IPS DF 4.7 (cell line): ENCODE data around the gene DLEC1.
"Not testable (repeated sequence)": the region's sequence is repeated elsewhere in the genome, so short reads cannot be mapped to it uniquely, and the experiment has no call there.

Experiments
- DNase-seq: peaks from one replicate; pipeline ENCODE4 v3.0.0-alpha.2; 2013; ENCODE audit warnings: low spot score; ENCODE audit errors: extremely low read depth

The DLEC1 gene

DNA sequence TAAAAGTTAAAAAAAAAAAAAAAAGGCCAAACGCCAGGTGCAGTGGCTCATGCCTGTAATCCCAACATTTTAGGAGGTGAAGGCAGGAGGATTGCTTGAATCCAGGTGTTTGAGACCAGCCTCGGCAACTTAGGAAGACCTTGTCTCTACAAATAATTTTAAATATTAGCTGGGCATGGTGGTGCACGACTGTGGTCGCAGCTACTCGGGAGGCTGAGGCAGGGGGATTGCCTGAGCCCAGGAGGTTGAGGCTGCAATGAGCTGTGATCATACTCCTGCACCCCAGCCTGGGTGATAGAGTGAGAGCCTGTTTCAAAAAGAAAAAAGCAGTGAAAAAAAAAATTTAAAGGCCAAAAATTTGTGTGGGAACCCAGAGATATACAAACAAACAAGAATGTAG is 2.7 kb upstream of the DLEC1 start:
- no peak for DNase-seq

DNA sequence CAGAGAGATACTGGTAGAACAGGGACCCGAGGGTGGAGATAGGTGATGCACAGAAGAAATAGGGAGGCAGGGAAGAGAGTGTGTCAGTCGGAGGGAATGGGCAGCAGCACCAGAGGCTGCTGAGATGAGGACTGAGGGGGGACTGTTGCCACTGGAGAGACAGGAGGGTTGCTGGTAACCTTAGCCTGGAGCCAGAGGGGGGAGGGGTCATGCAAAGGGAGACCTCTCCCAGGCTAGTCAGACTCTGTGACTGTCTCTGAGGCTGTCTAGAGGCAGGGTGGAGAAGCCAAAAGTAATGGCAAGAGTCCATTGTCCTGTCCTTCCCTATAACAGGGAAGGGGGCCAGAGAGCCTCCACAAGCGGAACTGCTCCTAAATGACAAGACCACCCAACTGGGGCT is 2.1 kb upstream of the DLEC1 start:
- DNase-seq: no peak

DNA sequence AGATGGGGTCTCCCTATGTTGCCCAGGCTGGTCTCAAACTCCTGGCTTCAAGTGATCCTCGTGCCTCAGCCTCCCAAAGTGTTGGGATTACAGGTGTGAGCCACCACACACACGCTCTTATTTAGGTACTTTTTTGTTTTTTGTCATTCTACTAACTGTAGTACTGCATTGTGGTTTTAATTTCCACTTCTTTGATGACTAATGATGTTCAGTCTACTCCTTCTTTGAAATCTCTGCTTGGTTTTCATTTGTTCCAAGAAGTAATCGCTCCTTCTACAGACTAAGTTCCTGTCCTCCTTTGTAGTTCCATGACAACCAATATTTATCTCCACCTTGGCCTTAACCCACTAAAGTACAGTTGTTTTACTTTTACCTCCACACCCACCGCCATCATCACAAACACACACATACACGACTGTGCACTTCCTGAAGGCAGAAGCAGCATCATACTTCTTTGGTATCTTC is 529 bp upstream of the DLEC1 start:
- no peak for DNase-seq

DNA sequence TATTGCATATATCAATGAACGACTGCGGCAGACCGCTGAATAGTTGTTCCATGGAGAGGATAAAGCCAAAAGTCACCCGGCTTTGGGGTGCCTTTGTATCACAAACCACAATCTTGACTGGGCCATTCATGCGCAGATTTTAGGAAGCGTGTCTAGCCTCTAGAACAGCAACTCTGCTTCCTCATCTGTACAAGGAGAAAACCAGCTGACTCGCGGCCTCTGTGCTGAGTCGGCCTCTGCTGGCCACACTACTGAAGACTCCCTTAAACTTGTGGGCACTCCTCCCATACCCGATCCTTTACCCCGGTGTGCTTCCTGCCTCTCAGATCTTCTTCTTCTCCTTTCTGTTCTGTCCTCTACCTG is 872 bp downstream of the DLEC1 start:
- DNase-seq: no peak

DNA sequence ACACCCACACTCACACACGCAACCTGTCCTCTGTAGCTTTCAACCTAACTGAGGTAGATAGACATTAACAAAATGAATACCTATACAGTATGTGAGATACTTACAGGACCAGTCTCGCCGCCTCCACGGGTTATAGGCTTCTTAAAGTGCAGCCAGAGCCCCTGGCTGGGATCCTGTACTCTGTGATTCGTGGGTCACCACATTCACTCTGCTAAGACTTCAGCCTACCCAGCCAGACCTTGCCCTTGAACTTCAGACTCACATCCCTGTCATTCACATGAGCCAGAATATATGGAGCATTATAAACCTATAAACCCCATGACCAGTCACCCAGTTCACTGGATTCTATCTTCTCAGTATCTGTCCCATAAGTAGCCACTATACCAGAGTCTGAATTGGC is 1.4 kb downstream of the DLEC1 start:
- no peak for DNase-seq

DNA sequence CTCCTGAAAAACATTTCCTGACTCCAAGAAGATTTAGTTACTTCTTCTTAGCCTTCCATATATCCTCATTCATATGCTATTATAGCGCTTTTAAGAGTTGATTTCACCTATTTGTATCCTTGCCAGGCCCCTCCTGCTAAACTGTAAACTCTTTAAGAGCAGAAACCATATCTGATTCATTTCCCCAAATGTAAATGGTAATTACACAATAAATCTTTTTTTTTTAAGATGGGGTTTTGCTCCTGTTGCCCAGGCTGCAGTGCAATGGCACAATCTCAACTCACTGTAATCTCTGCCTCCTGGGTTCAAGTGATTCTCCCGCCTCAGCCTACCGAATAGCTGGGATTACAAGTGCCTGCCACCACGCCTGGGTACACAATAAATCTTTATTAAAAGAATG is 4.5 kb downstream of the DLEC1 start:
- DNase-seq: no peak

DNA sequence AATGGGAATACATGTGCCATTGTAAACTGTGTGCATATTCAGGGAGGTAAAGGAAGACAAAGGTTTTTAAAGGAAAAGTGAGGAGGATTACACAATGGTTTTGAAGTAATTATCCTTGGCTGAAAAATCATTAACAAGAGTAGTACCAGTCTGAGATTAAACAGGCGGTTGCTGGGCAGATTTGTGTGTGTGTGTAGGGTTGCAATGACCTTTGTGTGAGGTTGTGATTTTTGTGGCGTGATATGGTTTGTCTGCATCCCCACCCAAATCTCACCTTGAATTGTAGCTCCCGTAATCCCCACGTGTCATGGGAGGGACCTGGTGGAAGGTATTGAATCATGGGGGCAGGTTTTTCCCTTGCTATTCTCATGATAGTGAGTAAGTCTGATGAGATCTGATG is 7.0 kb downstream of the DLEC1 start:
- DNase-seq: no peak

DNA sequence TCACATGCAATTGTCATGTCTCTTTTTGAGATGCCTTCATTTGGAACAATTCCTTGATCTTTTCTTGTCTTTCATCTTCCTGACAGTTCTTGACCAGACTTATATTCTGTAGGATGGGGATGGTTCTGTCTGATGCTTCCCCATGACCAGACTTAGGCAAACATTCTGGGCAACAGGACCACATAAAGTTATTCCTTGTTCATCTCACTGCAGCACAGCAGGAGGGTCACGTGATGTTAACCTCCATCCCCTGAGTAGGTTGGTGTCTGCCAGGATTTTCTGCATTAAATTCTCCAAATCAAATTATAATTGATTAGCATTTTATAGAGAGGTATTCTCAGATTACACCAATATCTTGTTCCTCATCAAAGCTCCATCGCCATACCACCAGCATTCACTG is 7.8 kb downstream of the DLEC1 start:
- no peak for DNase-seq

DNA sequence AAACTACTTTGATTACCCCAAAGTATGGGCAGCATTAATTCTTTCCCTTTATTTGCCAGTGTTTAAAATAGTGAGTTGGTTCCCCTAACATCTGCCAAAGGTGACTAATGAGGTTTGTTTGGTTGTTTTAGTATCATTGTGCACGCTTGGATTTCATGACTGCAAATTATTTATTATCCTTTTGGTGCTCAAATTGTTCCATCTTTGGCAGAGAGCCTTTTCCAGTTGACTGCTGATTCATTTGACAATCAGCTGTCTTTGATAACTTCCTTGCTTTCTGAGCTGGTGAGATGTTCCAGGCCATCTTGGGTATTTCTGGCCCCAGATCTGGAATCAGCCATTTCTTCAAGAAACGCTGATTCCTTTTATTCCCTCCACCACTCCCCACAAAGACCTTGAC is 8.9 kb downstream of the DLEC1 start:
- DNase-seq: no peak

DNA sequence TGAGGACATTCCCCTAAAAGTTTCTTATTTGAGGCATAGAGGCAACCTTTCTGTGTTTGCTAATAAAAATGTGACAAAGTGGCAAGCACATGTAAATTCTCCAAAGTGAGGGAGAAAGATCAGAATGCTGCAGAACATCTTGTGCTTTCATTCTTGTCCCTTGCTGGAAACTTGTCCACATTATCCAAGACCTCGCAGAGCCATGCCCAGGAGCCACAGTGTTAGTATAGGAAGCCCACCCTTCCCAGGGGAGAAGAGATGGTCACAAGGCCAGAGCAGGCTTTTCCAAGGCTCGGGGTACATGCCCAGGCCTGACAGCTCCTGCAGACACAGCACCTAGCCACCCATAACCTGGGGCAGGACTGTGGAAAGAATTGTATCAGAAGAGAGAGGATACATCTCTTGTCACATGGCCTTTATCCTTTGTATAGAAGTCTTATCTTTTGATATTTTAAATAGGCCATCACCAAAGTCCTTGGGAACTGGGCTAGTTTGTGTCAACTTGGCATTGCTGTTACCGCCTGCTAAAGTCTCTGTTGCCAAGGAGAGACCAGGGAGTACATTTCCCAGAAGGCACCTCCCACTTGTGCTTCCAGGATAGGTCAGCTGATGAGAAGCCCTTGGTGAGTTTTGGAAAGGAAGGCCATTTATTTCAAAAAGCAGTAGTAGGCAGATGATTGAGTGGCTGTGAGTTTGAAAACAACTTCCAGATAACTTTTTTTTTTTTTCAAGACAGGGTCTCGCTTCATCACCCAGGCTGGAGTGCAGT is 10.5 kb downstream of the DLEC1 start:
- no peak for DNase-seq

DNA sequence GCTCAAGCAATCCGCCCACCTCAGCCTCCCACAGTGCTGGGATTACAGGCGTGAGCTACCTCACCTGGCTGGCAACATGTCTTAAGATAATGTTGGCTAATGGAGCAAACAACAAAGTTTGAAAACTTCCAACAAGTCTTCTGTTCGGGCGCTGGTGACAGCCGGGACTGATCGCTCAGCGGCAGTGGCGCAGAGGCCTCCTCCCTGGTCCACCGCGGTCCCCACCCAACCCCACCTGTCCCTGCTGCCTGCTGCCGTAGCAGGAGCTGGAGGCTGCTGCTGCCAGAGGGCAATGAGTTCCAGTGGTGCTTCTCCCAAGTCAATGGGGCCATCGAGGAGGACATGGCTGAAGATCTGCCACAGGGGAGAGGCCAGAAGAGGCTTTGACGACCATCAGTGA is 12.1 kb downstream of the DLEC1 start:
- DNase-seq: no peak

DNA sequence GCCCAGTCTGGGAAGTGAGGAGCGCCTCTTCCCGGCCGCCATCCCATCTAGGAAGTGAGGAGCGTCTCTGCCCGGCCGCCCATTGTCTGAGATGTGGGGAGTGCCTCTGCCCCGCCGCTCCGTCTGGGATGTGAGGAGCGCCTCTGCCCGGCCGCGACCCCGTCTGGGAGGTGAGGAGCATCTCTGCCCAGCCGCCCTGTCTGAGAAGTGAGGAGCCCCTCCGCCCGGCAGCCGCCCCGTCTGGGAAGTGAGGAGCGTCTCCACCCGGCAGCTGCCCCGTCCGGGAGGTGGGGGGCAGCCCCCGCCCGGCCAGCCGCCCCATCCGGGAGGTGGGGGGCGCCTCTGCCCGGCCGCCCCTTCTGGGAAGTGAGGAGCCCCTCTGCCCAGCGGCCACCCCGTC is 14.3 kb downstream of the DLEC1 start:
- not testable (repeated sequence) for DNase-seq

DNA sequence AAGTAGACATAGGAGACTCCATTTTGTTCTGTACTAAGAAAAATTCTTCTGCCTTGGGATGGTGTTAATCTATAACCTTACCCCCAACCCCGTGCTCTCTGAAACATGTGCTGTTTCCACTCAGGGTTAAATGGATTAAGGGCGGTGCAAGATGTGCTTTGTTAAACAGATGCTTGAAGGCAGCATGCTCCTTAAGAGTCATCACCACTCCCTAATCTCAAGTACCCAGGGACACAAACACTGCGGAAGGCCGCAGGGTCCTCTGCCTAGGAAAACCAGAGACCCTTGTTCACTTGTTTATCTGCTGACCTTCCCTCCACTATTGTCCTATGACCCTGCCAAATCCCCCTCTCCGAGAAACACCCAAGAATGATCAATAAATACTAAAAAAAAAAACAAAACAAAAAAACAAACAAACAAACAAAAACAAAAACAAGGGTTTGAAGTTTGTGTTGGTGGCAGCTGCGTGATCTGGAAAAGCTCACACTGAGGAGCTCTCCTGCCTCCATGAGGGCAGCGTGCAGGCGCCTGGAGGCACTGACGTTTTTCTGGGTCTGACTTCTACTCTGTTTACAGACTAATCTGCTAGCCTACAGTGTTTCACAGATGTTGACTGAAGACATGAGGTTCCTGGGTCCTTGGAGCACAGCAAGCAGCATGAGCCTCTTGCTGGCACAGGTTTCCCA is 14.9 kb downstream of the DLEC1 start:
- DNase-seq: not testable (repeated sequence)

DNA sequence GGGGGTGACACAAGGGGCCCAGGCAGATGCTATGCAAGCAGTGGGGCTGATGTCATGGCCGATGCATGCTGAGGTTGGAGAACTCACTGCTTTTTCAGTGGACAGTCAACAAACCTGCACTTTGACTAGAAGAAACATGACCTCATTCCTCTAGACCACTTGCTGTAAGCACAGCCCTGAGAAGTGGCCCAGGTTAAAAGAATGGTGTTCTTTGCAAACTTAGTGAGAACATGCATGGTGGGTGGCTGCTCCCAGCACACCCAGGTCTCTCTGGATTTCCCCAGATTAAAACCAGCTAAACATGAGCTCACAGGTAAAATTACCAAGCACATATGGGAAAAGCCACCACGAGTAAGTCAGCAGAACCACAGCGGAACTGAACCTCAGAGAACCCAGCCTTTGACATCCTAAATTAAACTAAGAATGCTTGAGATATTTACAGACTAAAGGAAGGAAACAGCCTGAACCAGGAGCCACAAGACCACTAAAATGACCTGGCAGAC is 15.5 kb downstream of the DLEC1 start:
- DNase-seq: no peak

DNA sequence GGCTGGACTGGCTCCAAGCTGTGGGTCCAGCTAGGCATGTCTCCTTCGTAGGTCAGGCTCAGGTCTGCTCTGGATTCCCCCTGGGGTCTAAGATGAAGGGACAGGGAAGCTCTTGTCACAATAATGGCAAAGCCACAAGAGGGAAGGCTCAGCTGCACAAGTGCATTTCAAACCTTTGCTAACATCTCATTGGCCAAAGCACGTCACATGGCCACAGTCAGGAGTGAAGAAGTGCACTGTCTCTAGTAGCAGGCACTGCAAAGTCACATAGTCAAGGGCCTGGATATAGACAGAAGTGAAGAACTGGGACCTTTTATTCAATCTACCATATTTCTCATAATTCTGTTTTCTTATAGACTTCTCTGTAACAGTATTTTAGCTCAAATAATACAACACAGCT is 20.1 kb downstream of the DLEC1 start:
- DNase-seq: no peak

DNA sequence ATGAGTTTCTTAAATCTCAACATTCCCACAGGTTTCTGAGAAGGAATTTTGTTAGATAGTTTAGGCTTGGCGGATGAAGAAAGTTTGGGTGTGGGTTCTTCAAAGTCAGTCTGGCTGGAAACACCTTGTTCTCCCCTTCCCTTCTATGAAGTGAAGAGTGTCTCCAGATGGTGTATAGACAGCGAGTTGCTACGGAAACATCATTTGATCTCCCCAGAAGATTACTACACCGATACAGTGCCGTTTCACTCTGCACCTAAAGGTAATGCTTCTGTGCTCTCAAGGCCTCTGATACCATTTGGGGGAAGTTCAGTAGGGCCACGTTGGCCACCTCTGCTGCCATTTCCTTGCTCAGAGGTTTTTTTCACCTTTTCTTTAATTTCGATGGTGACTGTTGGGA is 20.6 kb downstream of the DLEC1 start:
- DNase-seq: no peak

DNA sequence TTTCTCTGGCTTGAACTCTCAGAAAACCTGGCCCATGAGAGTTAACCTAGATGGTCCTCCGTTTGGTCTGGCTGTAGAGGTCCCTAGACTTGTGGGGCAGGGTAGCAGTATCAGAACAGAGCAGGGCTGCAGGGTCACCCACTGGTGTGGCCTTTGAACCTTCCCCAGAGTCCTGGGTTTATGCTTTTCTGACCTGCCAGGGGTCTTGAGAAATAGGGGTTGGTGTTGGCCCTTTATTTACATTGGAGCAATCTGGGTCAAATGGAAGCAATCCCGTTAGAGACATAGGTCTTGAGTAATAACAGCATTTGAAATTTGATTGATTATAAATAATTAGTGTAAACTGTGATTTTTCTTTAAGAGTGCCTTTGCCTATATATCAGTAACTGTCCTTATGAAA is 23.8 kb downstream of the DLEC1 start:
- no peak for DNase-seq

DNA sequence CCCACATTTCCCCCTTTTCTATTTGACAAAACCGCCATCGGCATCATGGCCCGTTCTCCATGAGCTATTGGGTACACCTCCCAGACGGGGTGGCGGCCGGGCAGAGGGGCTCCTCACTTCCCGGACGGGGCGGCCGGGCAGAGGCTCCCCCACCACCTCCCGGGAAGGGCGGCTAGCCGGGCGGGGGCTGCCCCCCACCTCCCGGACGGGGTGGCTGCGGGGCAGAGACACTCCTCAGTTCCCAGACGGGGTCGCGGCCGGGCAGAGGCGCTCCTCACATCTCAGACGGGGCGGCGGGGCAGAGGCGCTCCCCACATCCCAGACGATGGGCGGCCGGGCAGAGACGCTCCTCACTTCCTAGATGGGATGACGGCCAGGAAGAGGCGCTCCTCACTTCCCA is 25.4 kb downstream of the DLEC1 start:
- not testable (repeated sequence) for DNase-seq

DNA sequence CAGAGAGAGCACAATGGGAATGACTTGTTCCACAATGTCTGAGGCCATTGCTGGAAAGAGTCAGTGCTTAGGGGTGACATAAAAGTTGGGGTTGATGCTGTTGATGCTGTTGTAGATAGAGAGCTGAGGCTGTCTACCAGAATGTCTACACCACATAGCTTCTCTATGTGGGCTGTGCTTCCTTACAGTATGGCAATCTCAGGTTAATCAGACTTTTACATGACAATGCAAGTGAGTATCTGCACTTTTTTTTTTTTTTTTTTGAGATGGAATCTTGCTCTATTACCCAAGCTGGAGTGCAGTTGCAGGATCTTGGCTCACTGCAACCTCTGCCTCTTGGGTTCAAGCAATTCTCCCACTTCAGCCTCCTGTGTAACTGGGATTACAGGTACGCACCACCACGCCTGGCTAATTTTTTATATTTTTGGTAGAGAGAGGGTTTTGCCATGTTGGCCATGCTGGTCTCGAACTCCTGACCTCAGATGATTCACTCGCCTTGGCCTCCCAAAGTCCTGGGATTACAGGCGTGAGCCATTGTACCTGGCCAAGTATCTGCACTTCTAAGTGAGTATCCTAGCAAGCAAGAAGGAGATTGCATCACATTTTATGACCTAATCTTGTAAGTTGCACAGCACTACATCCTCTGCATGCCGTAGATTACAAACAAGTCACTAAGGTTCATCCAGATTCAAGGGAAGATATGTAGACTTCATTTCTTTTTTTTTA is 28.7 kb downstream of the DLEC1 start:
- DNase-seq: no peak

DNA sequence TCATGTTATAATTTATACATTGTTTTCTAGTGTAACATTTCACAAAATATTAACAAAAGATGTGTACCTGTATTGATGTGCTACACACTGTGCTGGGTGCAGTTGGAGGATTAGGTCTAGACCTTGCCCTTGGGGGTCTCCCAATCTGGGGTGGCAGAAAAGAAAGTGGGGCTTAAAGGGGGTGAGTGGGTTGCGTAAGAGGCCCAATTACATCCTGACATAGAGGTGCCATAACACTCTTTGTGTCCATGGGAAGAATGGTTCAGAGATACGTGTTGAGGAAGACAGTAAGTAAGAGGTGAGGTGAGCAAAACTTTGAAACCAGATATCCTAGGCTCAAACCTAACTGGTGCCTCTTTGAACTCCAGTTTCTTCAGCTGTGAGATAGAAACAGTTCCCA is 31.0 kb downstream of the DLEC1 start:
- no peak for DNase-seq

DNA sequence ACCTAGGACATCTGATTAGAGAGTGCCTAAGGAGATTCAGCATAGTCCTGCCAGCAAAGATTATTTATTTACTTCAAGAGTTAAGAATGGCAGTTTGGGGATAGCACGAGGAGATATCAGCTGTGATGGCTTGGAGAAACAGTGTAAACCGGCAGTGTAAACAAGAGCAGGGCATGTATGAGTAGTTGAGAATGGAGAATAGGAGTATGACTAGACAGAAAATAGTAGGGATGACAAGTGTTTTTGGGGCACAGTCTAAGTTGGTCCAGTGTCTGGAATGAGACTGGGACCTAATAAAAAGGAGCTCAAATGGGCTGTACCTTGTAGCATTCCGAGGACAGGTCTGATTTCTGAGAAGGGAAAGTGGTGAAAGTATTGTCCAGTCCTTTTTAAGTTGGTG is 38.1 kb downstream of the DLEC1 start:
- not testable (repeated sequence) for DNase-seq

DNA sequence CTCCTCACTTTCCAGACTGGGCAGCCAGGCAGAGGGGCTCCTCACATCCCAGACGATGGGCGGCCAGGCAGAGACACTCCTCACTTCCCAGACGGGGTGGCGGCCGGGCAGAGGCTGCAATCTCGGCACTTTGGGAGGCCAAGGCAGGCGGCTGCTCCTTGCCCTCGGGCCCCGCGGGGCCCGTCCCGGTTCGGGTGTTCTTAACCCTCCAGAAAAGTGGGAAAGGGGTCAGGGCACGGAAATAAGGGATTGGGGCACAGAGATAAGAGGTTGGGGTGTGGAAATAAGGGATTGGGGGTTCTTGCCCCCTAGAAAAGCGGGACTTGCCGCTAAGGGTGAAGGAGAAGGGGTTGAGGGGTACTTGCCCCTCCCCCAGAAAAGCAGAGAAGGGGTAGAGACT is 43.3 kb downstream of the DLEC1 start:
- not testable (repeated sequence) for DNase-seq
